Measurements from ENCODE around the gene TGFA.

- TF ChIP-seq CTCF (conservative IDR thresholded peaks at IDR 0.05; ENCODE audit: low read length), result no peak
- TF ChIP-seq EZH2phosphoT487 (IDR thresholded peaks at IDR 0.05; ENCODE audit: borderline replicate concordance), result no peak
Observed at GRCh38 chr2:70531419-70532086, 22.1 kb downstream of the TGFA start.
